ENCODE data around the gene TMPRSS6. TPM values are rescaled to one million over a fixed set of nuclear protein-coding genes. Genes with fewer than 3 reads are reported as not detected.

TMPRSS6 gene
- total RNA-seq, 1 experiment from 2014 or later, result 0.39 TPM

- Histone ChIP-seq H3K9me3 (ENCODE audit: control insufficient read depth in 1 of 2, insufficient read depth in 1 of 2, low read depth in 1 of 2, low read length in 2 of 2) (peaks cover 0 to 5% of the 10 kb centered on the region in 2 experiments; a peak in 1 of 4 replicates), H3K36me3 (ENCODE audit: control insufficient read depth in 1 of 2, insufficient read depth in 2 of 2, low read length in 2 of 2) (no peaks in the 10 kb centered on the region), H3K4me2 (ENCODE audit: low read length) (peak overlapping the region; percentile 64), H3K9ac (ENCODE audit: low read length) (no peak overlapping the region), H4K20me1 (ENCODE audit: insufficient read depth) (no peaks in the 10 kb centered on the region), H2AFZ (ENCODE audit: low read depth, low read length, poor library complexity, severe bottlenecking) (no peak overlapping the region), H3K27ac (ENCODE audit: low read depth, low read length) (no peak overlapping the region; the same call in 1 of the 2 replicates), H3K27me3 (ENCODE audit: insufficient read depth, low read length) (no peaks in the 10 kb centered on the region), H3K9me2 (ENCODE audit: insufficient read depth) (no peaks in the 10 kb centered on the region), H3K4me3 (replicated peaks in 1 of 2; ENCODE audit: low read depth in 1 of 2, low read length in 2 of 2) (no peak overlapping the region), H3K4me1 (ENCODE audit: control insufficient read depth in 1 of 2, insufficient read depth in 2 of 2, low read length in 2 of 2) (peaks cover 23 to 45% of the 10 kb centered on the region in 2 experiments), H3K79me2 (ENCODE audit: insufficient read depth, low read length) (no peaks in the 10 kb centered on the region)
- intact Hi-C loops (cut with micrococcal nuclease), result no loop called here
- DNase-seq (ENCODE audit: low read depth, low spot score) (no peak), ATAC-seq (no peak)
- no peak for TF ChIP-seq ATF3 (IDR thresholded peaks at IDR 0.05)
- no peak for TF ChIP-seq TCF7L2 (IDR thresholded peaks at IDR 0.05; ENCODE audit: borderline replicate concordance, extremely low read depth, insufficient read depth, insufficient read length)
- TF ChIP-seq ZNF274 (IDR thresholded peaks at IDR 0.05; ENCODE audit: low read depth, low read length), result no peak
- no peak for TF ChIP-seq CEBPB (IDR thresholded peaks at IDR 0.05; ENCODE audit: low read depth)
- no peak for TF ChIP-seq EZH2phosphoT487 (IDR thresholded peaks at IDR 0.05; ENCODE audit: borderline replicate concordance)
- no TSS peak for BruUV-seq (replicated peaks)
- CTCF ChIA-PET, result no interaction called here
- POLR2A ChIA-PET, result no interaction called here
- RAD21 ChIA-PET (ENCODE audit: low non-redundant PET in 1 of 2, low total read pairs in 2 of 2, uncharacterized antibody in 2 of 2, unreplicated experiment in 2 of 2), result no interaction called here
Observed at GRCh38 chr22:37155971-37156370, 46.5 kb upstream of the TMPRSS6 start.

- no peaks in the 10 kb centered on the region for H3K9me2 ChIP-seq (ENCODE audit: insufficient read depth)
- intact Hi-C loops (cut with micrococcal nuclease), result no loop called here
- ATAC-seq, result peak; percentile 72
- ChIA-PET CTCF (interaction anchor here (0.7 kb wide), 1 partner anchor 398 kb away, joined by 3 read pairs; no protein-coding TSS in a partner anchor), RAD21 (ENCODE audit: low non-redundant PET in 1 of 2, low total read pairs in 2 of 2, uncharacterized antibody in 2 of 2, unreplicated experiment in 2 of 2) (no interaction called here), POLR2A (no interaction called here)
- peak; percentile 38 for DNase-seq (ENCODE audit: low read depth, low spot score)
- H3K9ac ChIP-seq (ENCODE audit: low read length), result no peak overlapping the region
- peak overlapping the region; percentile 64 for H3K4me2 ChIP-seq (ENCODE audit: low read length)
- peak overlapping the region in 1 of 2 experiments; percentile 19; a peak in 2 of 4 replicates for H3K4me3 ChIP-seq (replicated peaks in 1 of 2; ENCODE audit: low read depth in 1 of 2, low read length in 2 of 2)
- BruUV-seq (replicated peaks), result no TSS peak
- H3K4me1 ChIP-seq (ENCODE audit: control insufficient read depth in 1 of 2, insufficient read depth in 2 of 2, low read length in 2 of 2), result peaks cover 23 to 45% of the 10 kb centered on the region in 2 experiments
- peak overlapping the region; percentile 56 for H2AFZ ChIP-seq (ENCODE audit: low read depth, low read length, poor library complexity, severe bottlenecking)
- H3K27ac ChIP-seq (ENCODE audit: low read depth, low read length), result peak overlapping the region; percentile 22; the same call in 1 of the 2 replicates
- no peaks in the 10 kb centered on the region for H3K36me3 ChIP-seq (ENCODE audit: control insufficient read depth in 1 of 2, insufficient read depth in 2 of 2, low read length in 2 of 2)
- no peaks in the 10 kb centered on the region for H4K20me1 ChIP-seq (ENCODE audit: insufficient read depth)
- H3K27me3 ChIP-seq (ENCODE audit: insufficient read depth, low read length), result no peaks in the 10 kb centered on the region
- H3K9me3 ChIP-seq (ENCODE audit: control insufficient read depth in 1 of 2, insufficient read depth in 1 of 2, low read depth in 1 of 2, low read length in 2 of 2), result peaks cover 0 to 4% of the 10 kb centered on the region in 2 experiments; a peak in 1 of 4 replicates
- H3K79me2 ChIP-seq (ENCODE audit: insufficient read depth, low read length), result no peaks in the 10 kb centered on the region
- peak; percentile 65 for TF ChIP-seq JUND (IDR thresholded peaks at IDR 0.05)
- TF ChIP-seq POLR2A (IDR thresholded peaks at IDR 0.05; ENCODE audit: borderline replicate concordance, extremely low read depth, insufficient read depth, insufficient read length), result no peak
- no peak for TF ChIP-seq CEBPB (IDR thresholded peaks at IDR 0.05; ENCODE audit: low read depth)
- no peak for TF ChIP-seq SIN3A (IDR thresholded peaks at IDR 0.05; ENCODE audit: low read depth)
- no peak for TF ChIP-seq EGR1 (IDR thresholded peaks at IDR 0.05; ENCODE audit: low read depth)
- TF ChIP-seq REST (IDR thresholded peaks at IDR 0.05; ENCODE audit: low read depth), result no peak
- TF ChIP-seq ZNF274 (IDR thresholded peaks at IDR 0.05; ENCODE audit: low read depth, low read length), result no peak
- TF ChIP-seq RAD21 (IDR thresholded peaks at IDR 0.05; ENCODE audit: low read depth), result no peak
- no peak for TF ChIP-seq ATF3 (IDR thresholded peaks at IDR 0.05)
- TF ChIP-seq EZH2 (IDR thresholded peaks at IDR 0.05), result no peak
- peak; percentile 75 for TF ChIP-seq FOSL1 (IDR thresholded peaks at IDR 0.05; ENCODE audit: low read depth)
- no peak for TF ChIP-seq SRF (IDR thresholded peaks at IDR 0.05; ENCODE audit: low read depth)
- peak; percentile 99 for TF ChIP-seq CBX3 (IDR thresholded peaks at IDR 0.05; ENCODE audit: low read depth)
- peak; percentile 35; the same call in 1 of the 2 replicates for TF ChIP-seq SP1 (IDR thresholded peaks at IDR 0.05; ENCODE audit: low read depth)
- no peak for TF ChIP-seq YY1 (IDR thresholded peaks at IDR 0.05; ENCODE audit: extremely low read depth, insufficient replicate concordance, low read depth, low read length)
Observed at GRCh38 chr22:37154925-37155712, 45.6 kb upstream of the TMPRSS6 start.

Data from HCT116 (cell line).